MG63 (cell line): ENCODE results near the gene COL23A1. TPM values are rescaled to one million over a fixed set of nuclear protein-coding genes. Genes with fewer than 3 reads are reported as not detected.
A peak's percentile ranks its signal among the peaks of the same experiment; 100 is the strongest.
"Not testable (repeated sequence)": the region's sequence is repeated elsewhere in the genome, so short reads cannot be mapped to it uniquely, and the experiment has no call there.

Experiments used
- DNase-seq: peaks from one replicate; pipeline ENCODE4 v3.0.0-alpha.2; 2020
- H3K27me3 ChIP-seq: fragments of 250-450 bp; sonication (Bioruptor Pico); 2 replicates; pipeline ENCODE4 v1.5.1; 2020; ENCODE audit warnings: mild to moderate bottlenecking, moderate library complexity
- H3K36me3 ChIP-seq: fragments of 250-450 bp; sonication (Bioruptor Pico); 2 replicates; pipeline ENCODE4 v1.5.1; 2020; ENCODE audit warnings: mild to moderate bottlenecking, moderate library complexity
- H3K4me3 ChIP-seq: fragments of 250-450 bp; sonication (Bioruptor Pico); 2 replicates; pipeline ENCODE4 v1.5.1; 2020; ENCODE audit warnings: mild to moderate bottlenecking, moderate library complexity
- H3K9me3 ChIP-seq: fragments of 250-450 bp; sonication (Bioruptor Pico); 2 replicates; pipeline ENCODE4 v1.5.1; 2020; ENCODE audit warnings: mild to moderate bottlenecking, moderate library complexity
- total RNA-seq: library from RNA; depleted of rRNA; stranded (reverse); fragments of >200 nt; shearing (Covaris generic); gene quantifications from 2 replicates; pipeline ENCODE4 v1.2.3, GENCODE V29; 2014; ENCODE audit warnings: low replicate concordance

COL23A1 gene
- total RNA-seq, 1 experiment from 2014 or later: 107 TPM

DNA sequence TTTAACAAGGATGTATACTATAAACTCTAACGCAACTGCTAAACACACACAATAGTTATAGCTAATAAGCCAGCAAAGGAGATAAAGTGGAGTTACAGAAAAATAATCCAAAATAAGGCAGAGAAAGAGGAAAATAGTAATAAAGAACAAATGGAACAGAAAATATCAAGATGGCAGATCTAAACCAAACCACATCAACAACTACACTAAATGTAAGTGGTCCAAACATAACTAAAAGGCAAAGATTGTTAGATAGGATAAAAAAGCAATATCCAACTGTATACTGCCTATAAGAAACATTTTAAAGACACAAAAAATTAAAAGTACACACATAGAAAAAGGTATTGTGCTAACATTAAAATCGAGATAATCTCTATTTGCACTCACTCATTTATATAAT, 5.6 kb upstream of the COL23A1 start:
- peaks cover 30% of the 10 kb centered on the region for H3K9me3 ChIP-seq
- H3K4me3 ChIP-seq: no peak overlapping the region
- H3K27me3 ChIP-seq: no peaks in the 10 kb centered on the region
- peaks cover 60% of the 10 kb centered on the region for H3K36me3 ChIP-seq
- DNase-seq: no peak

DNA sequence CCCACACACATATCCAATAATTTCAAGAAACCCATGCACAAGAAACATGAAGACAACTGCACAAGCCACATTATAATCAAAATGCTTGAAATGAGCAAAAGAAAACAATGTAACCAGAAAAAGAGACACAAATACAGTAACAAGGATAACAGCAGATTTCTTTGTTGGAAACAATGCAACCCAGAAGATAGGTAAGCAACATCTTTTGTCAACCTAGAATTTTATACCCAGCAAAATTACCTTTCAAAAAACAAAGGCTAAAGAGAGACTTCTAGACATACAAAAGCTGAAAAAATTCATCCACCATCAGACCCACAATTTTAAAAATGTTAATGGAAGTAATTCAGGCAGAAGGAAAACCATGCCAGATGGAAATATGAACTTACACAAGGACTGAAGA, 5.0 kb upstream of the COL23A1 start:
- H3K27me3 ChIP-seq: no peaks in the 10 kb centered on the region
- no peak overlapping the region for H3K4me3 ChIP-seq
- peaks cover 54% of the 10 kb centered on the region for H3K36me3 ChIP-seq
- DNase-seq: no peak
- H3K9me3 ChIP-seq: peaks cover 30% of the 10 kb centered on the region

DNA sequence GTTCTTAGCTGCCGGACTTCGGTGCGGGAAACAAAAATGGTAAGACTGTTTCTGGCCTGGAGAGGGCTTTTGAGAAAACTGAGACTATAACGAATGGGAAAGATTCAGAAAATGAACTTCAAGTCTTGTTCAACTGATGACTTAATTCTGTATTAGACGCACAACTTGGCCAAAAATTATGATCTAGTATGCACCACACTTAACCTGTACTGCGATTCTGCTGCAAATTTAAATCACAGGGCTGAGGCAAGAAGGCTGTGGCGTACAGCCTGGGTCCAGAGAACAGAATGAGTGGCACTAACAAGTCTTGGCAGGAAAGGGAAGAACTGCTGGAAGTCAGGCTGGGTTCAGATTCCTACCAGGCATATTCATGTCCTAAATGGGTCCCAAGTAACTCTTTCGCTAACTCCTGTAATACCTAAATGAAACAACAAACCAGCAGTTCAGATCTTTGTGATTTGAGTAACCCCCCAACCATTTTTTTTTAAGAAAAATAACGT, 781 bp upstream of the COL23A1 start:
- Histone ChIP-seq H3K27me3 (no peaks in the 10 kb centered on the region), H3K9me3 (peaks cover 18% of the 10 kb centered on the region), H3K36me3 (peaks cover 46% of the 10 kb centered on the region), H3K4me3 (peak overlapping the region; percentile 76)
- DNase-seq: peak; percentile 75

DNA sequence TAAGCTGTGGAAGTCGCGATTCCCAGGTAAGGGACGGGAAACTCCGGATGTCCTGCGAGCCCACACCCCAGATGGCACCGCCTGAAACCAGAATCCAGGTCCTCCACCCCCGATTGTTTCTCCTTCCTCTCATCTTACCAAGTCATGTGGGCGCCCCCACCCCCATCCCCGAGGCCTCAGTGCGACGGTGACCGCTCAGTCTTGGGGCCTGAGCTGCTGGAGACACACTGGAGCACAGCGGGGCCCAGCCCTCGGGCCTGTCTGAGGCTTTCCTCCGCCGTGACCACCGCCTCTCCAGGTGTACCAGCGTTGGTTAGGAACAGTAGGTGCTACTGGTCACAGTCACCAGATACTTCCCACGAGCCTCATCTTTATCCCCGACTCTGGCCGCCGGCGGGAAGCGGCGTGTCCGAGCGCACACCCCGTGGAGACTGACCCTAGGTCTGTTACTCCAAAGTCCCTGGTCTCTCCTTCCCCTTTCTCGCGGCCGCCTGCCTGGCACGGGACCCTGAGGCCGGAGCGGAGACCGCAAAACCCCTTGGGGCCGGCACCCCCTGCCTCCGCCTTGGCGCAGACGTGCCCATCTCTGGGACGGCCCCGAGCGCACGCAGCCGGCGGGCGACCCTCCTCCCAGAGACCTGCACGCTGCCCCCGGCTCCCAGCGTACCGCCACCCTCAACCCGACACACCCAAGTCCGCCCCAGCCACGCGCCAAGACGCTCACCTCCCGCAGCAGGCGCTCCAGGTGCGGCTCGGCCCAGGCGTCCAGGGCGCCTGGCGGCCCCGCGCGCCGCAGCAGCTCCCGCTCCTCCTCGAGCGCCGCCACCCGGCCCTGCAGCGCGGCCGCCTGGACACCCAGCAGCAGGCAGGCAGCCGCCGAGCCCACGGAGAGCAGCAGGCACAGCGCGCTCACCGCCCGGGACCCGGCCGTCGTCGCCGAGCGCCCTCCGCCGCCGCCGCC, 733 bp downstream of the COL23A1 start:
- H3K27me3 ChIP-seq: no peaks in the 10 kb centered on the region
- peaks cover 4% of the 10 kb centered on the region for H3K9me3 ChIP-seq
- DNase-seq: peak; percentile 68
- H3K36me3 ChIP-seq: peaks cover 42% of the 10 kb centered on the region
- H3K4me3 ChIP-seq: peak overlapping the region; percentile 76

DNA sequence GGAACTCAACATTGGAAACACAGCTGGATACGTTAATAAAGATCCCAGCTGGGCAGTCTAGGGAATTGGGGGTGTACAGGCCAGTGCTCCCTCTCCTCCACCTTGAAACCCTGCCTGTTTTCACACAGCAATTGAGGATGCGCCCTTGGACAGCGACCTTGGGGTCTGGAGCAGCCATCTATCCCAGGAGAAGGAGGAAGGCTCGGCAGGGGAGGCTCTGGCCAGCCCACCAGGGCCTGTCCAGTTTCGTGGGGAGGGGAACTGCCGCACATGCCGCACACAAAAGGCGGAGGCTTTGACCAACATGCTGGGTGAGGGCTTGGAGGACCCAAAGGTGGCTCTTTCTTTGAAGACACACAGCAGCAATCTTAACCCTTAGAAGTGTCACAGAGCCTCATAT, 1.4 kb downstream of the COL23A1 start:
- Histone ChIP-seq H3K9me3 (no peaks in the 10 kb centered on the region), H3K27me3 (no peaks in the 10 kb centered on the region), H3K4me3 (peak overlapping the region; percentile 76), H3K36me3 (peaks cover 47% of the 10 kb centered on the region)
- DNase-seq: peak; percentile 26

DNA sequence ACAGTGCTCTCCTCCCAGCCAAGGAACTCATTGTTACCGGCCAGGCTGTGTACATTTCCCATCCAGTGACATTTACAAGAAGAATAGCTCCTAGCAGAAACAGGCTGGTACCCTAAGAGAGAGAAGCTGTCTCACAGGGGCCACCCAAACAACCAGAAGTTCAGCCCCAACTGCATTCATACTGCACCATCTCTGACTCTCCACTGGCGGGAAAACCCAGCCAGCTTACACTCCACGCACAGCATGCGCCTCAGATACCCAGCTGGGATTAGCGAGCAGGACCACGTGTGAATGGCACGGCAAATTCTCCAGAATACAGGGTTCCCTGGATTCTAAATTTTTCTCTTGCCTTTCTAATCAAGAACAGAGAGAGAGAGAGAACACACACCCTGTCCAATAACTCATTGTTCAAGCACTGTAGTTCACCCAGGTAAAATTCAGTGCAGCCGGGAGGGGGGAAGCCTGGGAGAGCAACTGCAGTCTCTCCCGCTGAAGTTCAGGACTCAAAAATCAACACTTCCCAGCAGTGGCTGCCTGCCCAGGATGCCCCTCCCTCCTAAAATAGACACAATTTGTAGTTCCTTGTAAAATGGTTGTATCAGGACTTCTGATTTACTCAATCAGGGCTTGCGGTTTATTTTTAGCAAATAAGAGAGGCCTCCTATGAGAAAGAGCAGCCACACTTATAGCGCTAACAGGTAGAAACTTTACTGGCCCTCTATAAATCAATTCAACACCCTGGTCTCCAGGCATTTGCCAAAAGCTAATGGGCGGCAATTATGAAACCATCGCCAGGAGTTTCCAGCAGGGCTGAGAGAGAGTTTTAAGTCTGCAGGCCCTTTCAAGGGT, 2.2 kb downstream of the COL23A1 start:
- peak; percentile 70 for DNase-seq
- no peaks in the 10 kb centered on the region for H3K27me3 ChIP-seq
- no peaks in the 10 kb centered on the region for H3K9me3 ChIP-seq
- H3K4me3 ChIP-seq: peak overlapping the region; percentile 76
- H3K36me3 ChIP-seq: peaks cover 54% of the 10 kb centered on the region

DNA sequence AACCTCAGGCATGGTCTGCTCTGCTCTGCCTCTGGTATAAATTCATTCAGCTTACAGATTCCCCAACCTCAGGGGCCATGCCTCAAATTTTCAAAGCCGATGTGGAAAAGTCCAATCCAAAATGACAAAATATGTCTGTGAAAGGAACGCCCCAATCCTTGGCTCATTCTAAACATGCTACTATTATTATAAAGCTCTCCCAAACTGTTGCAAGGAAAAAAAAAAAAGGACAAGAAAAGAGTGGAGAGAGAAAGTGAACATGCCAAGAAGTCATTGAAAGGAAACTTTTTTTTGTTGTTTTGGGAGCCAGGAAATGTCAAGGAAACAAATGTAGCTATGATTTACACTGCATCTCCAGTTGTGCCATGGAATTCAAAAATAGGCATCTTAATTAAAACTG, 3.8 kb downstream of the COL23A1 start:
- Histone ChIP-seq H3K9me3 (no peaks in the 10 kb centered on the region), H3K27me3 (no peaks in the 10 kb centered on the region), H3K36me3 (peaks cover 64% of the 10 kb centered on the region), H3K4me3 (no peak overlapping the region; the same call in 1 of the 2 replicates)
- no peak for DNase-seq

DNA sequence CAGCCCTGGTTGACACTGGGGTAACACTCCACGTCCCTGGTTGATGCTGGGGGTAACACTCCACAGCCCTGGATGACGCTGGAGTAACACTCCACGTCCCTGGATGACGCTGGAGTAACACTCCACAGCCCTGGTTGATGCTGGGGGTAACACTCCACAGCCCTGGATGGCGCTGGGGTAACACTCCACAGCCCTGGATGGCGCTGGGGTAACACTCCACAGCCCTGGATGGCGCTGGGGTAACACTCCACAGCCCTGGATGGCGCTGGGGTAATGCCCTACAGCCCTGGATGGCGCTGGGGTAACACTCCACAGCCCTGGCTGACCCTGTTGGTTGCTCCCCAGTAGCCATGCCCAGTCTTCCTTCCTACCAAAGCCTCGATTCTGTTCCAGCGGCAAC, 4.8 kb downstream of the COL23A1 start:
- H3K9me3 ChIP-seq, H3K27me3 ChIP-seq, H3K4me3 ChIP-seq, DNase-seq: not testable (repeated sequence)
- H3K36me3 ChIP-seq: peaks cover 72% of the 10 kb centered on the region

DNA sequence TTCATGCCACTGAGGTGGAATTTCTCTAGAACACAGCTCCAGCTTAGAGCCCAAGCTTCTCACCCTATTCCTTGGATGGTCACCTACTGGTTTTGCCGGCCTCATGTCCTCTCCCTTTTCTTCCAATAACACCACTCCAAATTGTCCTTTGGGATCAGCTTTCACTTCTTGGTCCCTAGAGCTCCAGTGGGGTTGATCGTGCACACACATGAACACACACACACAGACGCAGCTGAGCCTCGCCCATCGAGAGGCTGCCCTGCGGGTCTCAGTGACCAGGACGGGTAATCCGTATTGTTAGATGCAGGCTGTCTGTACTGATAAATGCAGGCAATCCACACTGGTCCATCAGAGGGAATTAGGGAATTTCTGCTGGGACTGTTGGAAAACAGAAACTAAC, 6.9 kb downstream of the COL23A1 start:
- H3K9me3 ChIP-seq: no peaks in the 10 kb centered on the region
- no peaks in the 10 kb centered on the region for H3K27me3 ChIP-seq
- H3K36me3 ChIP-seq: peaks cover 77% of the 10 kb centered on the region
- no peak for DNase-seq
- no peak overlapping the region for H3K4me3 ChIP-seq

DNA sequence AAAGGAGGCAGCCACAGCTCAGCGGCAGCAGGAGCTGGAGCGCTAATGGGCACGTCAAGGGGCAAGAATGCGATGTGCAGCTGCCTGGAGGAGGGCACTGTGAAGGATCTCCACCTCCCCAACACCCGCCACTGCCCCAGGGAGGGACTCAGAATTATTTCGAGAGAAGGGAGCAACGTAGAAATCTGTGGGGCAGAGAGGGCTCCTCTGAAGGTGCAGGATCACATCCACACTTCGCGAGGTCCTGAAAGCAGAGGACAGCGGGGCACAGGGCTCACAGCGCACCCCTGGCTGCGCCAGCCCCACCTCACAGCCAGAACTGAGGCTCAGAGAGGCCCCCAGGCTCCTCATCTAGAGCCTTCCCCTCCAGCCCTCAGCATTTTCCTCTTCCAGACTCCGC, 7.9 kb downstream of the COL23A1 start:
- H3K9me3 ChIP-seq: no peaks in the 10 kb centered on the region

DNA sequence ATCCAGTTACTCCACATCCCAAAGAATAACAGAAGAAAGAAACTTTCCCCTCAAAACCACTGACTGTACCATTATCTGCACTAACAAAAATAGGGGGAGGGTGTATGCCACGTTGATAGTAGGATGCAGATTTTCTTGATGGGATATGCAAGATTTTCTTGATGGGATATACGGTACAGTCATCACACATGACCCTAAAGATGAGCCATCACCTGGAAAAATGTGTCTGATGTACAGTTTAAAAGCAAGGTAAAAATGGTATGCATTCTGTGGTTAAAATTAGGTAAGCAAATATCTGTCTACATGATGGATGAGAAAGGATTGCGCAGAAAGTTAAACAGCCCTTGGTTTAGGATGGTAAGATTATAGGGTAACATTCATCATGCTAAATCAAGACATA, 8.6 kb downstream of the COL23A1 start:
- Histone ChIP-seq H3K4me3 (no peak overlapping the region), H3K36me3 (peaks cover 79% of the 10 kb centered on the region), H3K27me3 (no peaks in the 10 kb centered on the region), H3K9me3 (no peaks in the 10 kb centered on the region)
- no peak for DNase-seq

More for the DNA sequence above, 7.9 kb downstream of the COL23A1 start:
- DNase-seq: no peak
- peaks cover 84% of the 10 kb centered on the region for H3K36me3 ChIP-seq
- H3K4me3 ChIP-seq: no peak overlapping the region
- H3K27me3 ChIP-seq: no peaks in the 10 kb centered on the region

DNA sequence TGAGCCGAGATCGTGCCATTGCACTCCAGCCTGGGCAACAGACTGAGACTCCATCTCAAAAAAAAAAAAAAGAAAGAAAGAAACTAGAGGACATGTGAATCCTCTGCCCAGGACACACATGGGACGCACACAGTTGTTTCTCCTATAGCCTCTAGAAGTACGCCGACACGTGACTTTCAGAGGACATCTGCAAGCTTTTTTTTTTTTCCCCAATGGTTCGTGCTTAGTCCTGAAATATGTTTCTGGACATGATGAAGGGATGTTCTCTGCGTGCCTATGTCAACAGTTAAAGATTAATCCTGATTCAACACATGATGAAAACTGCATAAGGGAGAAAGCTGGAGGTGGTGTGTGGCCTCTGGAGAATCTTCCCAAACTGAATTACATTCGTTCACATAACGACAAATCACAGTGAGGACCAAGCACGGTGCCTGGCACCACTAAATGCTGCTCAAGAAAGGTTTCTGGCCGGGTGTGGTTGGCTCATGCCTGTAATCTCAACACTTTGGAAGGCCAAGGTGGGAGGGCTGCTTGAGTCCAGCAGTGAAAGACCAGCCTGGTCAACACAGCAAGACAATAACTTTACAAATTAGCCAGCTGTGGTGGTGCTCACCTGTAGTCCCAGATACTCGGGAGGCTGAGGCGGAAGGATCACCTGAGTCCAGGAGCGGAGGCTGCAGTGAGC, 9.8 kb downstream of the COL23A1 start:
- no peak for DNase-seq
- no peak overlapping the region for H3K4me3 ChIP-seq
- H3K27me3 ChIP-seq: no peaks in the 10 kb centered on the region
- H3K9me3 ChIP-seq: no peaks in the 10 kb centered on the region
- peaks cover 79% of the 10 kb centered on the region for H3K36me3 ChIP-seq

DNA sequence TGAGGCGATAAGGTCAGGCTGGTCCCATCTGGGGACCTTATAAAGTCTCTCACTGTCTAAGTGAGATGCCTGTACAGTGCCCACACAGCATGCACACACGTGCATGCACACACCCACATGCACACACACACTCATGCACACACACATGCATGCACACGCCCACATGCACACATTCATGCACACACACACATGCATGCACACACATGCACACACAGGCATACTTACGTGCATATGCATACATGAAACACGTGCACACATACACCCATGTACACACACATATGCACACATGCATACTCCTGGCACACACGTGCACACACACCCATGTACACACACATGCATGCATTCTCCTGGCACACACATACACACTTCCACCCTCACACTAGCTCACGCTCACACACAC, 12.2 kb downstream of the COL23A1 start:
- peaks cover 79% of the 10 kb centered on the region for H3K36me3 ChIP-seq
- H3K27me3 ChIP-seq: no peaks in the 10 kb centered on the region
- no peaks in the 10 kb centered on the region for H3K9me3 ChIP-seq
- DNase-seq: no peak
- no peak overlapping the region for H3K4me3 ChIP-seq

DNA sequence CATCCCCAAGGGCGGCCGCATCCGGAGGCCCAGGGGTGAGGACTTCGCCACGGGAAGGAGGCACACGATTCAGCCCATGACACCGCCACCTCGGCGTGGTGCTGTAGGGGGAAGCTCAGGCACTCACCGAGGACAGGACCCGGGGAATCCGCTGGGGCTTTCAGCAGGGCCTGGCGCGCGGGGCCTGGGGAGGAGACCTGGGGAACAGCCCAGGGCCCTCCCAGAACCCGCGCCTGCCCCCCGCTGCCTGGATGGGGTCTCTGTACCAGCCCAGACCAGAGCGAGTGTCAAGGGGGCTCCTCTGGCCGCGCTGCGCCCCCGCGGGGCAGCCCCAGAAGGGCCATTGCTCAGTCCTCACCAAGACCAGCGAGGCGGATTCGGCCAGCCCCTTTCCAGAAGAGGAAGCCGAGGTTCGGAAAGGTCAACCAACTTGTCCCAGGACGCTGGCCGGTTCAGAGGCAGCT, 12.8 kb downstream of the COL23A1 start:
- Histone ChIP-seq H3K36me3 (peaks cover 80% of the 10 kb centered on the region), H3K9me3 (peaks cover 4% of the 10 kb centered on the region; the same call in 1 of the 2 replicates), H3K27me3 (no peaks in the 10 kb centered on the region), H3K4me3 (no peak overlapping the region)
- no peak for DNase-seq

DNA sequence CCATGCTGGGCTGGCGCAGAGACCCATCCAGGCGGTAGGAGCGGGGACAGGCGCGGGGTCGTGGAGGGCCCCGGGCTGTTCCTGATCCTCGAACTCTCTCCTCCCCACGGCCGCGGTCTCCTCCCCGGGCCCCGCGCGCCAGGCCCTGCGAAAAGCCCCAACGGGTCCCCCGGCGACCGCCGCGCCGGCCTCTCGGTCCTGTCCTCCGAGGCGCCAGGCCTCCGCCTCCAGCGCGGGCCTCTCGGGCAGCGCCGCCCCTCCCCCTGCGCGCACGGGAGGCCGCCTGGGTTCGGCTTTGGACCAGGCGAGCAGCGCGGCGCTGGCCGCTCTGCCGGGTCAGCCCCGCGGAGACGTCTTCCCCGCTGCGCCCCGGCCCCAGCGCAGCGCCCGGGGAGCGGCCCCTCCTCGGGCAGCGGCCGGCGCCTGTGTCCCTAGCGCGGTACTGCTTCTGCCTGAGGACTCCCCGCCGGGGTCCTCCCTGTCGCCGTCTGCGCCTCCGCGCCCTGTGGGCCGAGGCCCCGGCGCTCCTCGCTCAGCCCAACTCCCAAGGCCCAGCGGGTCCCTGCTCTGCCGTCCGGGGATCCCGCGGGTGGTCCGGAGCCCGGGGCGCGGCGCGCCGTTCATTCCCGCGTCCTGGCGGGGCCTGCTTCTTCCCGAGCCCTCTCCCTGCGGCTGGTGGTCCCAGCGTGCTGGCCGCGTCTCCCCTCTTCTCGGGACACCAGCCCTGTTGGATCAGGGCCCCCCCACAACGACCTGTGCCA, 13.4 kb downstream of the COL23A1 start:
- H3K9me3 ChIP-seq: peaks cover 5% of the 10 kb centered on the region; the same call in 1 of the 2 replicates
- H3K4me3 ChIP-seq: no peak overlapping the region
- no peaks in the 10 kb centered on the region for H3K27me3 ChIP-seq
- no peak for DNase-seq
- peaks cover 83% of the 10 kb centered on the region for H3K36me3 ChIP-seq

DNA sequence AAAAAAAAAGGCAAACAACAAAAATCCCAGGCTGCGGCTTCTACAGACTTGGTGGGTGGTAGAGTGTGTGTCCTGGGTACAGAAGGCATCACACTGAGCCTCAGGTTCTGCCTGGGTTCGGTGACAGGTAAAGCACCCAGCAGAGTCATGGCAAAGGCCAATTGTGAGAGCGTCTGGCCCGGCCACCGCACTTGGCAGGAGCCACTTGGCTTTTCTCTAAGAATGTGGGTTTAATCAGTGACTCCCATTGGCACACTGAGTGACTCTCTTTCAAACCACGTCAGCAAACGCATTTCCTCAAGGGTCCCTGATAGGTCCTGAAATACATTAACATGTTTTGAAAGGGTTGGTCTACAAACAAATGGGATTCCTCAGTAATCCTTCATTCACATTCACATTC, 17.0 kb downstream of the COL23A1 start:
- Histone ChIP-seq H3K27me3 (no peaks in the 10 kb centered on the region), H3K36me3 (peaks cover 85% of the 10 kb centered on the region), H3K9me3 (peaks cover 5% of the 10 kb centered on the region; the same call in 1 of the 2 replicates), H3K4me3 (no peak overlapping the region)
- DNase-seq: no peak
